Measurements from ENCODE around the gene RALGAPA2.

- TF ChIP-seq POLR2A (IDR thresholded peaks at IDR 0.05) (no peak), CTCF (IDR thresholded peaks at IDR 0.05) (no peak), EP300 (IDR thresholded peaks at IDR 0.05) (no peak)
These were observed 163.7 kb downstream of the RALGAPA2 start for GRCh38 chr20:20548527-20549266.

Data from ovary (tissue), 3 donors.